HEK293 (cell line): Measurements from ENCODE around the gene CFI.

ENCODE experiments used
- CTCF ChIP-seq: fragments of 450-650 bp; formaldehyde crosslinking; IDR thresholded peaks from 2 replicates; pipeline ENCODE4 v1.5.1; 2016; ENCODE audit warnings: missing biosample characterization, missing genetic modification characterization
- EGR2 ChIP-seq: fragments of 450-650 bp; formaldehyde crosslinking; IDR thresholded peaks from 2 replicates; pipeline ENCODE4 v1.5.1; 2016; ENCODE audit warnings: low read depth, missing biosample characterization, missing genetic modification characterization
- YY1 ChIP-seq: fragments of 450-650 bp; formaldehyde crosslinking; IDR thresholded peaks from 2 replicates; pipeline ENCODE4 v1.5.1; 2018; ENCODE audit warnings: missing biosample characterization, missing genetic modification characterization
- ZNF112 ChIP-seq: fragments of 450-650 bp; formaldehyde crosslinking; IDR thresholded peaks from 2 replicates; pipeline ENCODE4 v1.5.0; 2017; ENCODE audit warnings: missing biosample characterization, missing genetic modification characterization
- ZNF324 ChIP-seq: fragments of 450-650 bp; formaldehyde crosslinking; IDR thresholded peaks from 2 replicates; pipeline ENCODE4 v1.5.1; 2016; ENCODE audit warnings: missing biosample characterization, missing genetic modification characterization
- ZNF341 ChIP-seq: fragments of 450-650 bp; formaldehyde crosslinking; IDR thresholded peaks from 2 replicates; pipeline ENCODE4; 2016; ENCODE audit warnings: low read depth, missing biosample characterization, missing genetic modification characterization
- ZNF473 ChIP-seq: fragments of 450-650 bp; formaldehyde crosslinking; IDR thresholded peaks from 2 replicates; pipeline ENCODE4 v1.5.1; 2017; ENCODE audit warnings: missing biosample characterization, missing genetic modification characterization
- ZNF555 ChIP-seq: fragments of 450-650 bp; formaldehyde crosslinking; conservative IDR thresholded peaks from 2 replicates; pipeline ENCODE4 v1.5.1; 2017; ENCODE audit warnings: missing biosample characterization, mild to moderate bottlenecking, missing genetic modification characterization, inconsistent platforms
- ZNF792 ChIP-seq: fragments of 450-650 bp; formaldehyde crosslinking; IDR thresholded peaks from 2 replicates; pipeline ENCODE4 v1.5.1; 2016; ENCODE audit warnings: missing biosample characterization, missing genetic modification characterization
- TF ChIP-seq, protein P1 (sequence below): sonication (generic); formaldehyde crosslinking; IDR thresholded peaks from 2 replicates; pipeline ENCODE4 v1.8.1; 2022; ENCODE audit warnings: mild to moderate bottlenecking, moderate library complexity, missing genetic modification reagents

GRCh38 chr4:109728385-109728784, 73.4 kb downstream of the CFI start:
- TF ChIP-seq ZNF341 = no peak
- TF ChIP-seq CTCF (tag by site-specific recombination) = no peak
- TF ChIP-seq ZNF112 (tag by site-specific recombination) = no peak
- TF ChIP-seq ZNF792 (tag by site-specific recombination) = no peak
- no peak for TF ChIP-seq EGR2 (tag by site-specific recombination)
- TF ChIP-seq, protein P1, sequence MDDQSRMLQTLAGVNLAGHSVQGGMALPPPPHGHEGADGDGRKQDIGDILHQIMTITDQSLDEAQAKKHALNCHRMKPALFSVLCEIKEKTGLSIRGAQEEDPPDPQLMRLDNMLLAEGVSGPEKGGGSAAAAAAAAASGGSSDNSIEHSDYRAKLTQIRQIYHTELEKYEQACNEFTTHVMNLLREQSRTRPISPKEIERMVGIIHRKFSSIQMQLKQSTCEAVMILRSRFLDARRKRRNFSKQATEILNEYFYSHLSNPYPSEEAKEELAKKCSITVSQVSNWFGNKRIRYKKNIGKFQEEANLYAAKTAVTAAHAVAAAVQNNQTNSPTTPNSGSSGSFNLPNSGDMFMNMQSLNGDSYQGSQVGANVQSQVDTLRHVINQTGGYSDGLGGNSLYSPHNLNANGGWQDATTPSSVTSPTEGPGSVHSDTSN (CRISPR knock-in tag) = no peak
- no peak for TF ChIP-seq ZNF324 (tag by site-specific recombination)
- TF ChIP-seq YY1 (tag by site-specific recombination) = no peak
- no peak for TF ChIP-seq ZNF555
- no peak for TF ChIP-seq ZNF473 (tag by site-specific recombination)
